Measurements from ENCODE around the gene CTDP1. TPM values are rescaled to one million over a fixed set of nuclear protein-coding genes. Genes with fewer than 3 reads are reported as not detected.
"Not testable (repeated sequence)": the region's sequence is repeated elsewhere in the genome, so short reads cannot be mapped to it uniquely, and the experiment has no call there.

The CTDP1 gene
- polyA plus RNA-seq, 2 donors = 10.8 to 13.0 TPM

DNA sequence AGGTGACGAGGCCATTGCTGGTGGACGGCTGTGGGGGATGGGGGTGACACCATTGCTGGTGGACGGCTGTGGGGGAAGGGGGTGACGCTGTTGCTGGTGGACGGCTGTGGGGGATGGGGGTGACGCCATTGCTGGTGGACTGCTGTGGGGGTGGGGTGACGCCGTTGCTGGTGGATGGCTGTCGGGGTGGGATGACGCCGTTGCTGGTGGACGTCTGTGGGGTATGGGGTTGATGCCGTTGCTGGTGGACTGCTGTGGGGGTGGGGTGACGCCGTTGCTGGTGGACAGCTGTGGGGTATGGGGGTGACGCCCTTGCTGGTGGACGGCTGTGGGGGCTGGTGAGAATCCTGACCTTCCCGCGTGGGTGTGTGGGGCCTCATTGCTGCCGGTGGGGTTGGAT, 47.1 kb downstream of the CTDP1 start:
- peaks cover 29 to 40% of the 10 kb centered on the region in 2 donors for H3K36me3 ChIP-seq (ENCODE audit: control insufficient read depth in 2 of 2, insufficient read depth in 2 of 2, low read length in 1 of 2)
- peaks cover 0 to 2% of the 10 kb centered on the region in 2 donors for H3K4me1 ChIP-seq (ENCODE audit: control insufficient read depth in 2 of 2, insufficient read depth in 2 of 2, low read length in 1 of 2)
- no peaks in the 10 kb centered on the region for H3K27me3 ChIP-seq (ENCODE audit: control insufficient read depth in 1 of 2, insufficient read depth in 2 of 2, low read length in 2 of 2)
- no peak overlapping the region for H3K27ac ChIP-seq (ENCODE audit: low read depth in 2 of 2, low read length in 1 of 2)
- H3K4me3 ChIP-seq (ENCODE audit: low read depth in 1 of 2, low read length in 2 of 2) = no peak overlapping the region
- 95 to 98% methylated on average over 17 to 20 of the region's 20 CpGs for WGBS, 2 donors
- H3K9me3 ChIP-seq (ENCODE audit: control insufficient read depth in 2 of 2, insufficient read depth in 1 of 2, low read depth in 1 of 2, low read length in 1 of 2) = peaks cover 8 to 27% of the 10 kb centered on the region in 2 donors

DNA sequence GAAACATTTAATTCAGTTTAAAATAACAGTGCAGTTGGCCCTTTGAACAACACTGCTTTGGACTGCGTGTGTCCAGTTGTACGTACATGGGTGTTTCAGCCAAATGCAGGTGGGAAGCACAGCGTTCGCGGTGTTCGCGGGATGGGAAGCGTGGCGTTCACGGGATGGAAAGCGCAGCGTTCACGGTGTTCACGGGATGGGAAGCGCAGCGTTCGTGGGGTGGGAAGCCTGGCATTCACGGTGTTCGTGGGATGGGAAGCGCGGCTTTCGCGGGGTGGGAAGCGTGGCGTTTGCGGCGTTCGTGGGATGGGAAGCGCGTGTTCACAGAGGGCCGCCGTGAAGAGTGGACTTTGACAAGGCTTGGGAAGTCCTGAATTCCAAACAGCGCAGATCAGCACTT, 47.6 kb downstream of the CTDP1 start:
- H3K27ac ChIP-seq (ENCODE audit: low read depth in 2 of 2, low read length in 1 of 2) = no peak overlapping the region
- 96 to 98% methylated on average over 33 of the region's 33 CpGs for WGBS, 2 donors
- H3K9me3 ChIP-seq (ENCODE audit: control insufficient read depth in 2 of 2, insufficient read depth in 1 of 2, low read depth in 1 of 2, low read length in 1 of 2) = peaks cover 8 to 28% of the 10 kb centered on the region in 2 donors
- no peaks in the 10 kb centered on the region for H3K27me3 ChIP-seq (ENCODE audit: control insufficient read depth in 1 of 2, insufficient read depth in 2 of 2, low read length in 2 of 2)
- H3K36me3 ChIP-seq (ENCODE audit: control insufficient read depth in 2 of 2, insufficient read depth in 2 of 2, low read length in 1 of 2) = peaks cover 29 to 44% of the 10 kb centered on the region in 2 donors
- peaks cover 0 to 2% of the 10 kb centered on the region in 2 donors for H3K4me1 ChIP-seq (ENCODE audit: control insufficient read depth in 2 of 2, insufficient read depth in 2 of 2, low read length in 1 of 2)
- H3K4me3 ChIP-seq (ENCODE audit: low read depth in 1 of 2, low read length in 2 of 2) = no peak overlapping the region

DNA sequence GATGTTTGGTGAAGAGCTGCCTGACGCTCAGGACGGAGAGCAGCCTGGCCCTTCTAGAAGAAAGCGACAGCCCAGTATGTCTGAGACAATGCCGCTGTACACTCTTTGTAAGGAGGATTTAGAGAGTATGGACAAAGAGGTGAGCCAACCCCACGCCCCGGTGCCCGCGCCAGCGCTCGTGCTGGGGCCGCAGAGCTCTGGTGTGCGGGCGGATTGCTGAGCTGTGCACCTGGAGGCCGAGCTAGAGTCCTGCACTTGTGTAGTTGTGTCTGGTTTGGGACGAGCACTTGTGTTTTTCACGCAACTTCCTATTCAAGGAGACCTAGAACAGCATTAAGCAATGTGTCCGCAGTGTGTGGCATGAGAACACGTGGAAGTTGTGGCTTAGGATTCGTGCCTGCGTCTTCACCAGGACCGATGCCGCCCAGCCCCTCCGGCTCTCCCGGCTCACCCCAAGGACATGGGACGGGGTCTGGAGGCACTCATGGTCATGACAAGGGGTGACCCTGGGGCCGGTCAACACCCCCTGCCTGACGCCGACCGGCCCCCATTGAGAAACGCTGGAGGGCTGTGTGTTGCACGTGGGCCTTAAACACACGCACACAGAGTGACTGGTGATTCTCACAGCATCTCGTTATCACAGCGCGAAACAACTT, 49.5 kb downstream of the CTDP1 start:
- Histone ChIP-seq H3K36me3 (ENCODE audit: control insufficient read depth in 2 of 2, insufficient read depth in 2 of 2, low read length in 1 of 2) (peaks cover 25 to 41% of the 10 kb centered on the region in 2 donors), H3K9me3 (ENCODE audit: control insufficient read depth in 2 of 2, insufficient read depth in 1 of 2, low read depth in 1 of 2, low read length in 1 of 2) (peaks cover 10 to 35% of the 10 kb centered on the region in 2 donors)

DNA sequence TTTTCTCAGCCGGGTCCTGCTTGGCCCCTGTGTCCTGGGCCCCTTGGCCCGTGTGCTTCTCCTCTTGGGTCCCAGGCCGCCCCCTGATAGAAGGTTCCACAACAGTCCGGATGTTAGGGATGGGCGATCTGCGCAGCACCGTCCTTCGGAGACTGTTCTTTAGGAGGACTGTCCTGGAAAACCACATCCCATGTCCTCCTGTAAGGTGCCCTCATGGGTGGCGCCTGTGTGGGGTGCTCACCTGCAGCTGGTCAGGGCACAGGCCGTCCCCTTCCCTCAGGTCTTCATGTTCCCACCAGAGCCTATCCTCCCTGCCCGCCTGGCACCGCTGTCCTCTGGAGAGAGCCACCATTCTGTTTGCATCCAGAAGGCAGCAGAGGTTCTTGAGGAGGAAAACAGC, 50.0 kb downstream of the CTDP1 start:
- no peak overlapping the region for H3K4me3 ChIP-seq (ENCODE audit: low read depth in 1 of 2, low read length in 2 of 2)
- no peaks in the 10 kb centered on the region for H3K4me1 ChIP-seq (ENCODE audit: control insufficient read depth in 2 of 2, insufficient read depth in 2 of 2, low read length in 1 of 2)
- 96 to 97% methylated on average over 12 of the region's 12 CpGs for WGBS, 2 donors
- H3K9me3 ChIP-seq (ENCODE audit: control insufficient read depth in 2 of 2, insufficient read depth in 1 of 2, low read depth in 1 of 2, low read length in 1 of 2) = peaks cover 10 to 37% of the 10 kb centered on the region in 2 donors
- no peak overlapping the region for H3K27ac ChIP-seq (ENCODE audit: low read depth in 2 of 2, low read length in 1 of 2)
- peaks cover 25 to 42% of the 10 kb centered on the region in 2 donors for H3K36me3 ChIP-seq (ENCODE audit: control insufficient read depth in 2 of 2, insufficient read depth in 2 of 2, low read length in 1 of 2)
- H3K27me3 ChIP-seq (ENCODE audit: control insufficient read depth in 1 of 2, insufficient read depth in 2 of 2, low read length in 2 of 2) = no peaks in the 10 kb centered on the region

More for the DNA sequence above, 49.5 kb downstream of the CTDP1 start:
- H3K4me1 ChIP-seq (ENCODE audit: control insufficient read depth in 2 of 2, insufficient read depth in 2 of 2, low read length in 1 of 2) = no peaks in the 10 kb centered on the region
- WGBS, 2 donors = 97% methylated on average over 35 of the region's 35 CpGs
- H3K27ac ChIP-seq (ENCODE audit: low read depth in 2 of 2, low read length in 1 of 2) = no peak overlapping the region
- H3K4me3 ChIP-seq (ENCODE audit: low read depth in 1 of 2, low read length in 2 of 2) = no peak overlapping the region
- no peaks in the 10 kb centered on the region for H3K27me3 ChIP-seq (ENCODE audit: control insufficient read depth in 1 of 2, insufficient read depth in 2 of 2, low read length in 2 of 2)

DNA sequence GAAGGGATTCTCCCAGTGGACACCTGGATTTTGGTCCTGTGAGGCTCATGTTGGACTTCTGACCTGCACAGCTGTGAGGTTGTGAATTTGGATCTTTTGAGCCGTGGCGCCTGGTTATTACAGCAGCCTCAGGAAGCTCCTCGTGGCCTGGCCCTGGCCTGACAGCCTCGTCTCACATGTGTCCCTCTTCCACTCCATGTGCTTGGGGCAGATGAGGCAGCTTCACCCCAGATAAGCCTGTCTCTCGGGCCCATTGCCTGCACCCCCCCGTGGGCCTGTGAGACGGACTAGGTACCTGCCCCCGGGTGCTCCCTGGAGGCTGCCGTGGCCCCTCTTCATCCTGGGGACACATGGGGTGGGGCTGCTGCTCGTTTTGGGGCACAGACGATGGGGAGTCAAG, 51.2 kb downstream of the CTDP1 start:
- Histone ChIP-seq H3K36me3 (ENCODE audit: control insufficient read depth in 2 of 2, insufficient read depth in 2 of 2, low read length in 1 of 2) (peaks cover 25 to 53% of the 10 kb centered on the region in 2 donors), H3K27me3 (ENCODE audit: control insufficient read depth in 1 of 2, insufficient read depth in 2 of 2, low read length in 2 of 2) (no peaks in the 10 kb centered on the region), H3K27ac (ENCODE audit: low read depth in 2 of 2, low read length in 1 of 2) (no peak overlapping the region), H3K4me3 (ENCODE audit: low read depth in 1 of 2, low read length in 2 of 2) (no peak overlapping the region), H3K4me1 (ENCODE audit: control insufficient read depth in 2 of 2, insufficient read depth in 2 of 2, low read length in 1 of 2) (no peaks in the 10 kb centered on the region), H3K9me3 (ENCODE audit: control insufficient read depth in 2 of 2, insufficient read depth in 1 of 2, low read depth in 1 of 2, low read length in 1 of 2) (peaks cover 10 to 37% of the 10 kb centered on the region in 2 donors)
- 95 to 98% methylated on average over 11 of the region's 11 CpGs for WGBS, 2 donors

DNA sequence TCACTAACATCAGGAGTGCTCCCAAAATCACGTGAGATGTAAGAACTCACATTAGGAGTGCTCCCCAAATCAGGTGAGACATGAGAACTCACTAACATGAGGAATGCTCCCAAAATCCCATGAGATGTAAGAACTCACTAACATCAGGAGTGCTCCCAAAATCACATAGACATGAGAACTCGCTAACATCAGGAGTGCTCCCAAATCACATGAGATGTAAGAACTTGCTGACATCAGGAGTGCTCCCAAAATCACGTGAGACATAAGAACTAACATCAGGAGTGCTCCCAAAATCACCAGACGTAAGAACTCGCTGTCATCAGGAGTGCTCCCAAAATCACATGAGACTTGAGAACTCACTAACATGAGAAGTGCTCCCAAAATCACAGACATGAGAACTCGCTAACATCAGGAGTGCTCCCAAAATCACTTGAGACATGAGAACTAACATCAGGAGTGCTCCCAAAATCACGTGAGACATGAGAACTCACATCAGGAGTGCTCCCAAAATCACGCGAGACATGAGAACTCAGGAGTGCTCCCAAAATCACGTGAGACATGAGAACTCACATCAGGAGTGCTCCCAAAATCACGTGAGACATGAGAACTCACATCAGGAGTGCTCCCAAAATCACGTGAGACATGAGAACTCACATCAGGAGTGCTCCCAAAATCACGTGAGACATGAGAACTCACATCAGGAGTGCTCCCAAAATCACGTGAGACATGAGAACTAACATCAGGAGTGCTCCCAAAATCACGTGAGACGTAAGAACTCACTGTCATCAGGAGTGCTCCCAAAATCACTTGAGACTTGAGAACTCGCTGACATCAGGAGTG, 52.5 kb downstream of the CTDP1 start:
- 98% methylated on average over 15 to 16 of the region's 17 CpGs for WGBS, 2 donors
- H3K4me1 ChIP-seq (ENCODE audit: control insufficient read depth in 2 of 2, insufficient read depth in 2 of 2, low read length in 1 of 2); H3K4me3 ChIP-seq (ENCODE audit: low read depth in 1 of 2, low read length in 2 of 2); H3K27me3 ChIP-seq (ENCODE audit: control insufficient read depth in 1 of 2, insufficient read depth in 2 of 2, low read length in 2 of 2); H3K27ac ChIP-seq (ENCODE audit: low read depth in 2 of 2, low read length in 1 of 2): not testable (repeated sequence)
- H3K36me3 ChIP-seq (ENCODE audit: control insufficient read depth in 2 of 2, insufficient read depth in 2 of 2, low read length in 1 of 2) = peaks cover 25 to 64% of the 10 kb centered on the region in 2 donors
- H3K9me3 ChIP-seq (ENCODE audit: control insufficient read depth in 2 of 2, insufficient read depth in 1 of 2, low read depth in 1 of 2, low read length in 1 of 2) = peaks cover 10 to 37% of the 10 kb centered on the region in 2 donors

DNA sequence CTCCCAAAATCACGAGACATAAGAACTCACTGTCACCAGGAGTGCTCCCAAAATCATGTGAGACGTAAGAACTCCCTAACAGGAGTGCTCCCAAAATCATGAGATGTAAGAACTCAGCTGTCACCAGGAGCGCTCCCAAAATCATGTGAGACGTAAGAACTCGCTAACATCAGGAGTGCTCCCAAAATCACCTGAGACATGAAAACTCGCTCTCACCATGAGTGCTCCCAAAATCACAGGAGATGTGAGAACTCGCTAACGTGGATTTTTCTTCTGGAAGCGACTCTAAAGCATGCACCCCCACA, 53.1 kb downstream of the CTDP1 start:
- Histone ChIP-seq H3K27ac (ENCODE audit: low read depth in 2 of 2, low read length in 1 of 2) (no peak overlapping the region), H3K4me1 (ENCODE audit: control insufficient read depth in 2 of 2, insufficient read depth in 2 of 2, low read length in 1 of 2) (no peaks in the 10 kb centered on the region), H3K27me3 (ENCODE audit: control insufficient read depth in 1 of 2, insufficient read depth in 2 of 2, low read length in 2 of 2) (no peaks in the 10 kb centered on the region), H3K9me3 (ENCODE audit: control insufficient read depth in 2 of 2, insufficient read depth in 1 of 2, low read depth in 1 of 2, low read length in 1 of 2) (peaks cover 7 to 35% of the 10 kb centered on the region in 2 donors), H3K4me3 (ENCODE audit: low read depth in 1 of 2, low read length in 2 of 2) (no peak overlapping the region), H3K36me3 (ENCODE audit: control insufficient read depth in 2 of 2, insufficient read depth in 2 of 2, low read length in 1 of 2) (peaks cover 28 to 65% of the 10 kb centered on the region in 2 donors)
- 98 to 99% methylated on average over 9 of the region's 9 CpGs for WGBS, 2 donors

DNA sequence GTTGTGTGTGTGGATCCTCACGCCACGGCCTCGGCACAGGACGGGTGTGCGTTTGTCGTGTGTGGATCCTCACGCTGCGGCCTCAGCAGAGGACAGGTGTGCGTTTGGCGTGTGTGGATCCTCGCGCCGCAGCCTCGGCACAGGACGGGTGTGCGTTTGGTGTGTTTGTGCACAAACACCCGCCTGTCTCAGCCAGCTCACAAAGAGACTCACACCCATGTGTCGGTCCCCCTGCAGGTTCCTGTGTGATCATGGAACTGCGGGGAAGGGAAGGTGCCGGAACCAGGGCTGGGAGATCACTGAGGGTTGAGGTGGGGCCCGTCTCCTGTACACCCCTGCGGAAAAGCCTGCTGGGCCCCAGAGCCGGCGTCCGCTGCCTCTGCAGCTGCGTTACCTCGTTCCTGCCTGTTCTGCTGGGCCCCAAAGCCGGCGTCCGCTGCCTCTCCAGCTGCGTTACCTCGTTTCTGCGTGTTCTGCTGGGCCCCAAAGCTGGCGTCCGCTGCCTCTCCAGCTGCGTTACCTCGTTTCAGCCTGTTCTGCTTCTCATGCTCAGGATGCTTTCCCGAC, 53.6 kb downstream of the CTDP1 start:
- no peak overlapping the region for H3K4me3 ChIP-seq (ENCODE audit: low read depth in 1 of 2, low read length in 2 of 2)
- peaks cover 7 to 35% of the 10 kb centered on the region in 2 donors for H3K9me3 ChIP-seq (ENCODE audit: control insufficient read depth in 2 of 2, insufficient read depth in 1 of 2, low read depth in 1 of 2, low read length in 1 of 2)
- no peak overlapping the region for H3K27ac ChIP-seq (ENCODE audit: low read depth in 2 of 2, low read length in 1 of 2)
- no peaks in the 10 kb centered on the region for H3K27me3 ChIP-seq (ENCODE audit: control insufficient read depth in 1 of 2, insufficient read depth in 2 of 2, low read length in 2 of 2)
- no peaks in the 10 kb centered on the region for H3K4me1 ChIP-seq (ENCODE audit: control insufficient read depth in 2 of 2, insufficient read depth in 2 of 2, low read length in 1 of 2)
- peaks cover 28 to 67% of the 10 kb centered on the region in 2 donors for H3K36me3 ChIP-seq (ENCODE audit: control insufficient read depth in 2 of 2, insufficient read depth in 2 of 2, low read length in 1 of 2)
- 96 to 97% methylated on average over 38 of the region's 38 CpGs for WGBS, 2 donors

DNA sequence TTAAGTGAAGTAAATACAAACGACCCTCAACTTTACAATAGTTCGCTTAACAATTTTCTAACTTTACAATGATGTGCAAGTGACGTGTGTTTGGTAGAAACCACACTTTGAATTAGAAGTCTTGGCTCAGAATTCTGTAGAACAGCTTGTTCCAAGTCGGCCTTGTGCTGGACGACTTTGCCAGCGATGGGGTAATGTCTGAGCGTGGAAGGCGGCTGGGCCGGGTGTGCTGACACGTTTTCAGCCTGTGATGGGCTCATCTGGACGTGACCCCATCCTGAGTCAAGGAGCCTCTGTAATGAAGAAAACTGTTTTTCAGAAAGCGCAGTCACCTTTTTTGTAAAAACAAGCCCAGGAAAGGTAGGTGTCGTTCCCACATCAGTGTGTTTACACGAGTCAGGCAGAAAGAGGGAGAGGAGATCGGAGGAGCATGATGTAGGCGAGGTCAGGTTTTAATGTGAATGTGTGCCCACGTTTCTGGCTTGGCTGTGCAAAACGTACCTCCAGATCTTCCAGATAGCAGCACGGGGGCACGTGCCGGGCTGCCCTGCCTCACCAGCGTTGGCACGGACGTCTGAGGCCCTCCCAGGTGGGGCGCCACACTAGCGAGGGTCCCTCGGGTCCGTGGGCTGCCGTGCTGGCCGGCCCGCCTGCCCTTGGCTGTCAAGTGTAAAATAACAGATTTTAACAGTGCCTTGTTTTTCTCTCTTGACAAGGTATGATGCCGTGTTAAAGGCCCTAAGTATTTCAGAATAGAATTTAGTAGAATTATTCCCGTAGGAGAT, 54.6 kb downstream of the CTDP1 start:
- WGBS, 2 donors = 87 to 94% methylated on average over 33 of the region's 33 CpGs
- Histone ChIP-seq H3K4me1 (ENCODE audit: control insufficient read depth in 2 of 2, insufficient read depth in 2 of 2, low read length in 1 of 2) (no peaks in the 10 kb centered on the region), H3K27ac (ENCODE audit: low read depth in 2 of 2, low read length in 1 of 2) (no peak overlapping the region), H3K27me3 (ENCODE audit: control insufficient read depth in 1 of 2, insufficient read depth in 2 of 2, low read length in 2 of 2) (no peaks in the 10 kb centered on the region), H3K9me3 (ENCODE audit: control insufficient read depth in 2 of 2, insufficient read depth in 1 of 2, low read depth in 1 of 2, low read length in 1 of 2) (peaks cover 7 to 30% of the 10 kb centered on the region in 2 donors), H3K36me3 (ENCODE audit: control insufficient read depth in 2 of 2, insufficient read depth in 2 of 2, low read length in 1 of 2) (peaks cover 20 to 64% of the 10 kb centered on the region in 2 donors), H3K4me3 (ENCODE audit: low read depth in 1 of 2, low read length in 2 of 2) (no peak overlapping the region)

Measured in esophagus (tissue), 2 donors.